ENCODE measurements around the gene JAZF1.
"Not testable (repeated sequence)": the region's sequence is repeated elsewhere in the genome, so short reads cannot be mapped to it uniquely, and the experiment has no call there.

Gene JAZF1

DNA sequence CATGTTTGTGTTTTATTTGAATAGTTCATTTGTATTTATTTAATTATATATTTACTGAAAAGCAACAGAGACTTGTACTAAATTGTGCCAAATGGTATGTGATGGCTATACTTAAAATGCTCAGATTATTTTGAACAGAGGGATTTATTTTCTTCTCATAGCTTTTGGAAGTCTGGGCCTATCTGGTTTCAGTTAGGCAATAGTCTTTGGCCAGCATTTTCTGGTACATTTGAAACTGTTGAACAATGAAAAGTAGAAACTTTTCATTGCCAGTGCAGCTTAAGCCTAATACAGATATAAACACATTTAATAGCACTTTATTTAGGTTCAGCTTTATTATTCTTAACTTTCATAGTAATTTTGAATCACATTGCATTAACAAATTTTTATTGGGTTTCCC lies 252.6 kb downstream of the JAZF1 start:
- no peak for DNase-seq

- no peak for DNase-seq
Measured at GRCh38 chr7:27925573-27926201, 254.9 kb downstream of the JAZF1 start.

DNA sequence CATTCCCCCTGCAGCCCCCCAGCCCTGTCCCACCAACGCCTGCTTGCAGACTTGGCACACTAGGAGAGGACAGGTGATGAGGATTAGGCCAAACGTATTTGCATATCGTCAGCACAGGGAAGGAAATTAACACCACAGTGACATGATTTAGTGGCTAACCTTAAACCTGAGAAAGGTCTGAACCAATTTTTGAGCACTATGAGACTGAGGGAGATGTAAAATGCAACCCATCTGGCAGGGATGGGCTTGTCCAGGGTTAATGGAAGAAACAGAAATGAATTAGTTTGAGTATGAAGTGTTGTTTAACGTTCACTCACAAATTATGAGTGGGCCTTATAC lies 257.0 kb downstream of the JAZF1 start:
- DNase-seq: no peak

- DNase-seq: no peak
Measured at GRCh38 chr7:27922907-27923641, 257.5 kb downstream of the JAZF1 start.

DNA sequence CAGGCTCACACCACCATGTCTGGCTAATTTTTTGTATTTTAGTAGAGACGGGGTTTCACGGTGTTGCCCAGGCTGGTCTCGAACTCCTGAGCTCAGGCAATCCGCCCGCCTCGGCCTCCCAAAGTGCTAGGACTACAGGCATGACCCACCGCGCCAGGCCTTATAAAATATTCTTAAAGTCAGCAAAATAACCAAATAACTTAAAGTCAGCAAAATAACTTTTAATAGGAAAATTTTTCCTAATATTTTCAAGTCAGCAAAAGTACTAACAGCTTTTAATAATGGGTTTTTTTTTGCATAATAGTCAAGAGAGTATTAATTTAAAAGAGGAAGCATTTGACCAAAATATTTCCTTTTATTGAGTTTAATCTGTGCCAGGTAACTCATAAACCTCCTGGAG lies 258.2 kb downstream of the JAZF1 start:
- DNase-seq: not testable (repeated sequence)

DNA sequence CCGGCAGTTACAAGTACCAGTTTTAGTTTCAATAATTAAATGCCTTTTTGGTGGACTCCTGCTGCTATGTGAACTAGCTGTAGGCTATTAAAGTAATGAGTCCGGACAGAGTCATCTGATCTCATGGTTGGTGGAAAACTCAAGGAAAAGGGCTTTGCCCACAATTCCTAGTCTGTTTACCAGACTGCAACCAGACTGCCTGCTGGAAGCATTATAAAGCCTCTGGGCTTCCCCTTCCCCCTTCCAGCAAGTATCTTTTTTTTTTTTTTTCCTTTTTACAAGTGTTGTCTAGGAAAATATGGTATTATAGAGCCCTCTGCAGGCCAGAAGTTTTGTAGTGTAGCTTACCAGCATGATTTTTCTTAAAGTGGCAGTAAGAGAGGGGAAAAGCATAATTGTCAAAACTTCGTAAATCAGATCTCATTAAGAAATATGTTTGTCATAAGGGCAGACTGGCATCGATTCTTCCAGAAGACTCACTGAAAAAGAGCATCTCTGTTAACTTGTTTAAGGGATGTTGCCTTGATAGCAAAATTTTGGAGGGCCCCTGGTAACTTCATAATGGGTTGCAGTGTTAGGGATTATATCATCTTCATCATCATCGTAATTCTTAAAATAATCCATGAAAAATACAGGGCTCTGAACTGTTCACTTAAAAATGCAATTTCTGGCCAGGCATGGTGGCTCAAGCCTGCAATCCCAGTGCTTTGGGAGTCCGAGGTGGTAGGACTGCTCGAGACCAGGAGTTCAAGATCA lies 259.3 kb downstream of the JAZF1 start:
- peak; percentile 45 for DNase-seq

GRCh38 chr7:27920281-27920946 lies 260.2 kb downstream of the JAZF1 start:
- no peak for DNase-seq

- no peak for DNase-seq
Measured at GRCh38 chr7:27918503-27918902, 262.1 kb downstream of the JAZF1 start.

DNA sequence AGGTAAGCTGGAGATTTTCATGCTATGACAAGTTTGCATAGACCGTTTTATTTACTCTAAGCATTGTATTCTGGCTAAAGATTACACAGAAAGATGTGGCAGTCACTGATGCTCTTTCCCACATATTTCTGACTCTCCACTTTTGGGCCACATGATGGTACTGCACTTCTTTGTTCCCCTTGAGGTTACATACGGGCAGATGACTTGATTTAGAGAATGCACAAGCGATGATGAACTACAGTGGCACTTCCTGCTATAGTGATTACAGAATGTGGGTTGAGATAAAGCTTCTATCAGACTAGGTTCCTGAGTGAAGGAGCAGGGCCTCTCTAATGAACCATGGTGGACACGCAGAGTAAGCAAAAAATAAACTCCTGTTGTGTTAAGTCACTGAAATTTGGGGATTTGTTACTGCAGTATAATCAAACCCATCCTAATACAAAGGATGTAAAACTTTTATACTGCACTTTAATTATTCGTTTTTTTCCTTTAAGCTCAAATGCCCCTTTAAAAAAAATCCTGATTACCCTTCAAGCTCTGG lies 262.8 kb downstream of the JAZF1 start:
- no peak for DNase-seq

GRCh38 chr7:27917119-27917518 lies 263.5 kb downstream of the JAZF1 start:
- no peak for DNase-seq

- no peak for DNase-seq
Measured at GRCh38 chr7:27916372-27916771, 264.2 kb downstream of the JAZF1 start.

DNA sequence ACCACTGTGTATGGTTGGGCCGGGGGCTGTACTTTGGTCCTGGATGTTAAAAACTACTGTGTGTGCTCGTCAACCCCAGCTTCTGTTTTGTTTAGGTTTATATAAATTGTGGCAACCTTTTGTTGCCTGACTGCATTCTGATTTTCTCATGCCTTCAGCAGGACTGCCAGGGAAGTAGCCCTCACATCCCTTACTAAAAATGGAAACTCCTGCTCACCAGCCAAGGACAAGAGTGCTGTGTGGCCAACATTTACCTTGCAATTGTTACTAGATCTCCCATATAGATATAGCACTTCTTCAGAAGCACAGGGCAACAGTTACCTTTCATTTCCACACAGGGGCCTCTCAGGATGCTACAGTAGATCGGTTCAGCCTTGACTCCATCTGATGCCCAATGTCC lies 266.2 kb downstream of the JAZF1 start:
- DNase-seq: no peak

DNA sequence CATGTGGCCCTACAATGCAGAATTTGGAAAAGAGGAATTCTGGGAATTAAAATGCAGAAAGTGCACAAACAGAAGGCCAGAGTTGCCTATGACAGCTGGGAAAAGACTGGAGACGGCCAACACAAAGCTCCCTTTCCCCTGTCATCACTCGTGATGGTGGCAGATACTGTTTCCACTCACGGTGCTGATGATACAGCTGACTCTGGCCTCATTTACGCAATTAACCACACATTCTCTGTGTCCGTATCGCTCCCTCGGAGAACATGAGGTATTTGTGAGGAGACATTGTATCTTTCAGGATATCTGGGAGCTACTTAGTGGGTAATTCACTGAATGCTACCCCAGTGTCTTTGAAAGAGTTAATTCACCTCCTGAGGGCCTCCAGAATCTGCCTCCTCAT lies 267.8 kb downstream of the JAZF1 start:
- DNase-seq: no peak

DNA sequence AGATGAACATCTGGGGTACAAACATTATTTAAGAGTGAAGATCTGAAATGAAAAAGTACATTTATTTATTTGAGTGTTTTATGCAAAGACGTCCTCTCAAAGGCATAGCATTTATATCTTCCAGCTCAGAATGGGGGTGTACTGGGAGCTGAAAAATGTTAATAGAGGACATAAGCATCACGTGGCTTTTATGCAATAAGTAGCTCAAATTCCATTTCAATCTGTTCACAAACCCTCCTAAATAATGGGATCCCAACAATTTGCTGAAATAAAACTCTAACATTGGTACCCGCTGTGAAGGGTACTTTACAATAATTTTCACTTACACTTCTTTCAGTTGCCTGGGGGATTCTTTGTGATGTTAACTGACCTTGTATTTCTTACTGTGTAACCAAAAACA lies 268.7 kb downstream of the JAZF1 start:
- DNase-seq: no peak

- DNase-seq: no peak
Measured at GRCh38 chr7:27910326-27910725, 270.3 kb downstream of the JAZF1 start.

DNA sequence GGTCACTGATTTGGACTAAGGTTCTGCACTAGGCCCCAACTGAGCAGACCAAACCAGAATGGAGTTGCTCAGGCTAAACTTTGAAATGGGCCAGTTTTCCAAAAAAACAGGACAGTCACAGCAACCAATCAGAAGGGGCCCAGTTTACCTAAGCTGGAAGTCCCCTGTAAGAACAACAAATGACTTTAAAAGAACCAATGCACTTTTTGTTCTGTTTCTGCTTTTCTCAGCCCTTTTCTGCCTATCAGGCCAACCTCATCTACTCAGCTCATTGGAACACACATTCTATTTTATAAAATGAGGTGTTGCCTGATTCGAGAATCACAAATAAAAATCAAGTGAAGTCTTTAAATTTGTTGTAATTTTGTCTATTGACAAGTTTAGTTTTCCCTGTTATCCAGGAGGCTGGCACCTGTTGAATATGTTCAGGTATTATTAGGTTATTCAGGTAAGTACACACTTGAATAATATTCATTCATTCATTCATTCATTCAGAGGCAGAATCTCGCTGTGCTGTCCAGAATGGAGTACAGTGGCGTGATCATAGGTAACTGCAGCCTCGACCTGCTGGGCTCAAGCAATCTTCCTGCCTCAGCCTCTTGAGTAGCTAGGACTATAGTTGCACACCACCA lies 271.9 kb downstream of the JAZF1 start:
- no peak for DNase-seq

DNA sequence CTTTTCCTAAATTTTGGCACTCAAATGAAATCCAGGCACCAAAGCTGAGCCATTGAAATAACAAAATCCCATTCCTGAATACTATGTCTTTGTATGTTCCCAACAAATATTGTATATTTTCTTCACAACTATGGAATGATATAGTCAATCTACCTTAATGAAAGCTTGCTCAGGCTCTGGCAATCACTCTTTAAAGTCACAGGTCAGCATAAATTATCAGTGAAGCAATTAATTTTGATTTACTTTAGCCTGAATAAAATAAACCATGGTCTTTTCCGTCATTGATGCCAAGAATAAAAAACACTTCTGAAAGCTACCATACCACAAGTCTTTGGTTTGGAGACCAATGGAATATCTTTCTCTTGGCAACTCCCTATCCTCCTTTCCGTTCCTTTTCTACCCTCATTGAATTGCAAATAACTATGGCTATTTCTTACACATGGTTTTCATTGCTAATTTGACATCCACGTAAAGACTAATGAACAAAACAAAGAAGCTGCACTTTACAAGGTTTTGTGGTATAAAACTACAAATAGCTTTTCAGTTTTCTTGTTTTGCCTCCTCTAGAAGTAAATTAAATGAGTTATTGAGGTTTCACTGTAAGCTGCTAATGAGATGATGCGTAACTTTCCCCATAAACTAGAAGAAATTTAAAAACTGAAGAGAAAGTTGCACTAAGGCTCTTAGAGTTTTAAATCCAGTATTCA lies 274.1 kb downstream of the JAZF1 start:
- no peak for DNase-seq

GRCh38 chr7:27905951-27906350 lies 274.6 kb downstream of the JAZF1 start:
- DNase-seq: no peak

- no peak for DNase-seq
Measured at GRCh38 chr7:27901028-27901760, 279.4 kb downstream of the JAZF1 start.

- no peak for DNase-seq
Measured at GRCh38 chr7:27900006-27900405, 280.6 kb downstream of the JAZF1 start.

GRCh38 chr7:27899601-27900000 lies 281.0 kb downstream of the JAZF1 start:
- no peak for DNase-seq

Data from GDM1 (cell line).